A549 (cell line): ENCODE measurements around the gene RPL7A.

Experiments
- CHD2 ChIP-seq: fragments of 150-350 bp; IDR thresholded peaks from 2 replicates; pipeline ENCODE4 v1.6.1; 2014; ENCODE audit warnings: low read length; ENCODE audit not compliant: partially characterized antibody
- EP300 ChIP-seq, 2 experiments: fragments of >200 bp; sonication (Bioruptor Twin); formaldehyde crosslinking; IDR thresholded peaks; 2 replicates in 1 of 2; 3 replicates in 1 of 2; pipeline ENCODE4 v1.6.1; 2016 to 2017
- HDAC2 ChIP-seq: fragments of 200-600 bp; sonication (generic); IDR thresholded peaks from 2 replicates; pipeline ENCODE4 v1.6.1; 2016
- MYC ChIP-seq: IDR thresholded peaks from 2 replicates; pipeline ENCODE4 v1.6.1; 2012; ENCODE audit warnings: mild to moderate bottlenecking, inconsistent platforms, low read length, improper control_type of control experiment, borderline replicate concordance
- POLR2A ChIP-seq: IDR thresholded peaks from 2 replicates; pipeline ENCODE4 v1.6.1; 2012; ENCODE audit warnings: mild to moderate bottlenecking, low read length
- POLR2AphosphoS2 ChIP-seq: conservative IDR thresholded peaks from 2 replicates; pipeline ENCODE4 v1.6.1; 2012; ENCODE audit warnings: low read length, improper control_type of control experiment, inconsistent platforms
- TF ChIP-seq, protein P1 (sequence below): fragments of >200 bp; sonication (Bioruptor Twin); formaldehyde crosslinking; IDR thresholded peaks from 3 replicates; pipeline ENCODE4 v1.5.1; 2016
- TF ChIP-seq, protein P2 (sequence below): fragments of 150-350 bp; IDR thresholded peaks from 2 replicates; pipeline ENCODE4 v1.6.1; 2014; ENCODE audit warnings: low read depth, mild to moderate bottlenecking, low read length
- TF ChIP-seq, protein P3 (sequence below): fragments of 450-650 bp; IDR thresholded peaks from 2 replicates; pipeline ENCODE4 v1.6.1; 2014; ENCODE audit warnings: antibody characterized with exemption

DNA sequence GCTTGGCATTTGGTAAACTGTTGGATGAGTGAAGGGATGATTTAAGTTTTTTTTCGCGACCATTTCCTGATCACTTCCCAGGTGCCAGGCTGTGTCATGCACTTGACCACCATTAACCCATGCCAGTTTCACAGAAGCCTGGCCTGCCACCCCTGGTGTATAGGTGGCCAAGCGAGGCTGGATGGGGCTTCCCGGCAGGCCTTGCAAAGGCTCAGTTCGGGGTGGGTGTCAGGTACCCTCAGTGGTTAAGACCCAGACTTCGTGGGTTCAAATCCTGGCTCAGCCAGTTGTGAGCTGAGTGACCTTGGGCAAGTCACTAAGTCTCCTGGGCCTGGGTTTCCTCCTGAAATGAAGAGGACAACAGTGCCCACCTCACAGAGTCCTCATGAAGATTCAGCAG lies 2.4 kb upstream of the RPL7A start:
- TF ChIP-seq HDAC2 (no peak), CHD2 (no peak), EP300 (IDR thresholded peaks at IDR 0.05) (no peak), POLR2A (no peak), POLR2AphosphoS2 (no peak), MYC (no peak)
- TF ChIP-seq, protein P1, sequence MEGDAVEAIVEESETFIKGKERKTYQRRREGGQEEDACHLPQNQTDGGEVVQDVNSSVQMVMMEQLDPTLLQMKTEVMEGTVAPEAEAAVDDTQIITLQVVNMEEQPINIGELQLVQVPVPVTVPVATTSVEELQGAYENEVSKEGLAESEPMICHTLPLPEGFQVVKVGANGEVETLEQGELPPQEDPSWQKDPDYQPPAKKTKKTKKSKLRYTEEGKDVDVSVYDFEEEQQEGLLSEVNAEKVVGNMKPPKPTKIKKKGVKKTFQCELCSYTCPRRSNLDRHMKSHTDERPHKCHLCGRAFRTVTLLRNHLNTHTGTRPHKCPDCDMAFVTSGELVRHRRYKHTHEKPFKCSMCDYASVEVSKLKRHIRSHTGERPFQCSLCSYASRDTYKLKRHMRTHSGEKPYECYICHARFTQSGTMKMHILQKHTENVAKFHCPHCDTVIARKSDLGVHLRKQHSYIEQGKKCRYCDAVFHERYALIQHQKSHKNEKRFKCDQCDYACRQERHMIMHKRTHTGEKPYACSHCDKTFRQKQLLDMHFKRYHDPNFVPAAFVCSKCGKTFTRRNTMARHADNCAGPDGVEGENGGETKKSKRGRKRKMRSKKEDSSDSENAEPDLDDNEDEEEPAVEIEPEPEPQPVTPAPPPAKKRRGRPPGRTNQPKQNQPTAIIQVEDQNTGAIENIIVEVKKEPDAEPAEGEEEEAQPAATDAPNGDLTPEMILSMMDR, result no peak
- TF ChIP-seq, protein P2, sequence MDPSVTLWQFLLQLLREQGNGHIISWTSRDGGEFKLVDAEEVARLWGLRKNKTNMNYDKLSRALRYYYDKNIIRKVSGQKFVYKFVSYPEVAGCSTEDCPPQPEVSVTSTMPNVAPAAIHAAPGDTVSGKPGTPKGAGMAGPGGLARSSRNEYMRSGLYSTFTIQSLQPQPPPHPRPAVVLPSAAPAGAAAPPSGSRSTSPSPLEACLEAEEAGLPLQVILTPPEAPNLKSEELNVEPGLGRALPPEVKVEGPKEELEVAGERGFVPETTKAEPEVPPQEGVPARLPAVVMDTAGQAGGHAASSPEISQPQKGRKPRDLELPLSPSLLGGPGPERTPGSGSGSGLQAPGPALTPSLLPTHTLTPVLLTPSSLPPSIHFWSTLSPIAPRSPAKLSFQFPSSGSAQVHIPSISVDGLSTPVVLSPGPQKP, result no peak
- TF ChIP-seq, protein P3, sequence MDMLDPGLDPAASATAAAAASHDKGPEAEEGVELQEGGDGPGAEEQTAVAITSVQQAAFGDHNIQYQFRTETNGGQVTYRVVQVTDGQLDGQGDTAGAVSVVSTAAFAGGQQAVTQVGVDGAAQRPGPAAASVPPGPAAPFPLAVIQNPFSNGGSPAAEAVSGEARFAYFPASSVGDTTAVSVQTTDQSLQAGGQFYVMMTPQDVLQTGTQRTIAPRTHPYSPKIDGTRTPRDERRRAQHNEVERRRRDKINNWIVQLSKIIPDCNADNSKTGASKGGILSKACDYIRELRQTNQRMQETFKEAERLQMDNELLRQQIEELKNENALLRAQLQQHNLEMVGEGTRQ, result no peak
